Common myeloid progenitor, CD34-positive (primary cell): Measurements from ENCODE around the gene DARS1.
"Not testable (repeated sequence)": the region's sequence is repeated elsewhere in the genome, so short reads cannot be mapped to it uniquely, and the experiment has no call there.

ENCODE experiments used
- CTCF ChIA-PET: fragments of 350-600 bp; sonication (Branson Sonifier 250); formaldehyde crosslinking; loops from one replicate; lab custom pipeline; 2021; ENCODE audit warnings: antibody characterized with exemption; lab: Charles Lee
- POLR2A ChIA-PET: fragments of 350-600 bp; sonication (Branson Sonifier 250); formaldehyde crosslinking; loops from one replicate; lab custom pipeline; 2021; ENCODE audit warnings: antibody characterized with exemption; lab: Charles Lee
- DNase-seq, 3 donors: peaks; one replicate each; pipeline versions ENCODE4 v3.0.0 to v3.0.0-alpha.2; 2013
- H3K27ac ChIP-seq, 2 experiments: 1 replicate in 1 of 2; 2 replicates in 1 of 2; pipeline ENCODE4 v1.7.0; 2013; ENCODE audit warnings: inconsistent platforms in 2 of 2, low read length in 2 of 2, mild to moderate bottlenecking in 2 of 2, low read depth in 1 of 2, moderate library complexity in 1 of 2; ENCODE audit not compliant: severe bottlenecking in 2 of 2, insufficient read depth in 1 of 2, poor library complexity in 1 of 2
- H3K27me3 ChIP-seq, 5 experiments: replicated peaks in 2 of 5; 1 replicate in 3 of 5; 2 replicates in 2 of 5; pipeline versions ENCODE4 v1.6.1 to v1.7.0; 2013; ENCODE audit warnings: low read length in 4 of 5, mild to moderate bottlenecking in 2 of 5, moderate library complexity in 2 of 5, inconsistent platforms in 1 of 5; ENCODE audit not compliant: insufficient read depth in 5 of 5, control insufficient read depth in 4 of 5
- H3K36me3 ChIP-seq, 4 experiments: 1 replicate in 2 of 4; 2 replicates in 2 of 4; pipeline versions ENCODE4 v1.6.1 to v1.7.0; 2013; ENCODE audit warnings: low read length in 3 of 4, control low read depth in 1 of 4, mild to moderate bottlenecking in 1 of 4; ENCODE audit not compliant: control insufficient read depth in 4 of 4, insufficient read depth in 4 of 4
- H3K4me1 ChIP-seq, 4 experiments: 1 replicate in 3 of 4; 2 replicates in 1 of 4; pipeline versions ENCODE4 v1.6.1 to v1.7.1; 2013; ENCODE audit warnings: low read length in 3 of 4, mild to moderate bottlenecking in 3 of 4, control low read depth in 1 of 4, inconsistent platforms in 1 of 4, moderate library complexity in 1 of 4; ENCODE audit not compliant: control insufficient read depth in 4 of 4, insufficient read depth in 4 of 4; ENCODE audit errors: control extremely low read depth in 1 of 4
- H3K4me3 ChIP-seq, 7 experiments: 1 replicate in 4 of 7; 2 replicates in 3 of 7; pipeline versions ENCODE4 v1.5.1 to v1.7.0; 2013; ENCODE audit warnings: mild to moderate bottlenecking in 7 of 7, low read length in 6 of 7, moderate library complexity in 6 of 7, inconsistent platforms in 2 of 7, low read depth in 2 of 7, control low read depth in 1 of 7; ENCODE audit not compliant: insufficient read depth in 4 of 7, control insufficient read depth in 1 of 7; ENCODE audit errors: extremely low read depth in 1 of 7
- H3K9me3 ChIP-seq, 5 experiments: 1 replicate in 4 of 5; 2 replicates in 1 of 5; pipeline versions ENCODE4 v1.6.1 to v1.7.1; 2013; ENCODE audit warnings: low read length in 4 of 5, mild to moderate bottlenecking in 2 of 5, inconsistent platforms in 1 of 5, low read depth in 1 of 5, moderate library complexity in 1 of 5; ENCODE audit not compliant: control insufficient read depth in 4 of 5, insufficient read depth in 2 of 5; ENCODE audit errors: control extremely low read depth in 1 of 5
- WGBS: methylation state at CpG from one replicate; pipeline ENCODE4 v1.1.5; 2013; ENCODE audit not compliant: insufficient coverage; 5-methylcytosine and 5-hydroxymethylcytosine counted together

The DARS1 gene

DNA sequence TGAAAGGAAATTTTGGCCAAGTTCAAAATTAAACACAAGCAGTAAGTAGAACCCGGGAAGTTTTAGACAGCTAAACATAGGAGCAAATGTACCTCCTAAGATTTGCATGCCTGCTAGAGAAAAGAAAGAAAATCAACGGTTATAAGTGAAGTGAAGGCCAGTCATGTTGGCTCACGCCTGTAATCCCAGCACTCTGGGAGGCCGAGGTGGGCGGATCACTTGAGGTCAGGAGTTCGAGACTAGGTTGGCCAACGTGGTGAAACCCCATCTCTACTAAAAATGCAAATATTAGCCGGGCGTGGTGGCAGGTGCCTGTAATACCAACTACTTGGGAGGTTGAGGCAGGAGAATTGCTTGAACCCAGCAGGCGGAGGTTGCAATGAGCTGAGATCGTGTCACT is 21.0 kb downstream of the DARS1 start:
- H3K27ac ChIP-seq, H3K4me1 ChIP-seq, H3K27me3 ChIP-seq, H3K4me3 ChIP-seq, CTCF ChIA-PET, H3K9me3 ChIP-seq, DNase-seq: not testable (repeated sequence)
- WGBS, result 100% methylated on average over 4 of the region's 11 CpGs
- POLR2A ChIA-PET, result interaction anchor here (0.6 kb wide), 1 partner anchor 242 kb away, joined by 4 read pairs; no protein-coding TSS in a partner anchor
- peaks cover 7 to 21% (median 10%) of the 10 kb centered on the region in 4 experiments for H3K36me3 ChIP-seq

DNA sequence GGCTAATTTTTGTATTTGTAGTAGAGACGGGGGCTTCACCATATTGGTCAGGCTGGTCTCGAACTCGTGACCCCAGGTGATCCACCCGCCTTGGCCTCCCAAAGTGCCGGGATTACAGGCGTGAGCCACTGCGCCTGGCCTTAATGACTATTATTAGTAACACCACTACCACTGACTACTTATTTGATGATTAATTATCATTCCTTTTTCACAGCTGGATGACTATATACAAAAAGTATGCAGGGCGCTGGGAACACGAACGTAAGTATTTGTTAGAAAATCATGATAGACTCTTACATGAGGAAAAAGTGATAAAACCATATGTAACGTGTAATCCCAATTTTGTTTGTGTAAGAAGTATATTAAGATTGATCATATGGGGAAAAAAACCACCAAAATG is 21.6 kb downstream of the DARS1 start:
- POLR2A ChIA-PET, result interaction anchor here (0.6 kb wide), 1 partner anchor 243 kb away, joined by 4 read pairs; no protein-coding TSS in a partner anchor

DNA sequence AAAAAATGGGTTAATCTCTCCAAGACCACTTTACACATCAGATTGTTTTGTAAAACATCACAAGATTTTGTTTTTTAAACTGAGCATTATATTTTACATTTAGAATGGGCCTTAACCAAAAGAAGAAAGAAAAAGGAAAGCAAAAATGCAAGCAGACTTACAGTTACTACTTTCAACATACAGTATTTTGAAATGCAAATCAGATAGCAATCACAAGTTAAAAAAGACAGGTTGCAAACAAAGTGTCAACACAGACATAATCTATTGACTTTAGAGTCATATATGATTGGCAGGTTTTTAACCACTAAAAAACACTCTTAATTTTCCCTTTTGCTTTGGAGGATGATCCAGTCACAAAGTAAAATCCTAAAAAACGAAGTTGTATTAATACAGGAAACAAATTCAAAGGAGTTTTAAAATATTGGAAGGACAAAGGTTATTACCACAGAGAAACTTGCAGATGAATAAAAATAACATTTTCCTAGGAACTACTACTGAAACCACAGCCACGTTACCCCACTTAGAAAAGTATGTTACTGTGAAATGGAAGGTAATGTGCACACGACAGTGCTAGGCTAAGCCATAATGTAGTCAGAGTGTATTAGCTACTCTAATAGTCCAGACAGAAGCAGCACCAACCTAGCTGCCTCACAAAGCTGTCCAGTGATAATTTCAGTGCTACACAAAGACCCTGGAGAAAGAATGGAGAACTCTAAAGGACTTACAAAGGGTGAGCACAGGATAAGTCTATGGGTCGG is 22.9 kb downstream of the DARS1 start:
- Histone ChIP-seq H3K36me3 (peaks cover 4 to 21% (median 8%) of the 10 kb centered on the region in 4 experiments), H3K27ac (no peak overlapping the region), H3K27me3 (no peaks in the 10 kb centered on the region), H3K9me3 (no peaks in the 10 kb centered on the region), H3K4me3 (no peak overlapping the region), H3K4me1 (peaks cover 0 to 7% (median 1%) of the 10 kb centered on the region in 4 experiments)
- DNase-seq, result no peak
- 100% methylated on average over 2 of the region's 4 CpGs for WGBS
- ChIA-PET CTCF (no interaction called here), POLR2A (no interaction called here)

More for the DNA sequence above, 21.6 kb downstream of the DARS1 start:
- no peak overlapping the region for H3K4me3 ChIP-seq
- 100% methylated on average over 6 of the region's 11 CpGs for WGBS
- H3K4me1 ChIP-seq, result peaks cover 0 to 7% (median 1%) of the 10 kb centered on the region in 4 experiments
- no peaks in the 10 kb centered on the region for H3K27me3 ChIP-seq
- no peaks in the 10 kb centered on the region for H3K9me3 ChIP-seq
- DNase-seq, result no peak
- CTCF ChIA-PET, result no interaction called here
- no peak overlapping the region for H3K27ac ChIP-seq
- H3K36me3 ChIP-seq, result peaks cover 5 to 19% (median 10%) of the 10 kb centered on the region in 4 experiments

DNA sequence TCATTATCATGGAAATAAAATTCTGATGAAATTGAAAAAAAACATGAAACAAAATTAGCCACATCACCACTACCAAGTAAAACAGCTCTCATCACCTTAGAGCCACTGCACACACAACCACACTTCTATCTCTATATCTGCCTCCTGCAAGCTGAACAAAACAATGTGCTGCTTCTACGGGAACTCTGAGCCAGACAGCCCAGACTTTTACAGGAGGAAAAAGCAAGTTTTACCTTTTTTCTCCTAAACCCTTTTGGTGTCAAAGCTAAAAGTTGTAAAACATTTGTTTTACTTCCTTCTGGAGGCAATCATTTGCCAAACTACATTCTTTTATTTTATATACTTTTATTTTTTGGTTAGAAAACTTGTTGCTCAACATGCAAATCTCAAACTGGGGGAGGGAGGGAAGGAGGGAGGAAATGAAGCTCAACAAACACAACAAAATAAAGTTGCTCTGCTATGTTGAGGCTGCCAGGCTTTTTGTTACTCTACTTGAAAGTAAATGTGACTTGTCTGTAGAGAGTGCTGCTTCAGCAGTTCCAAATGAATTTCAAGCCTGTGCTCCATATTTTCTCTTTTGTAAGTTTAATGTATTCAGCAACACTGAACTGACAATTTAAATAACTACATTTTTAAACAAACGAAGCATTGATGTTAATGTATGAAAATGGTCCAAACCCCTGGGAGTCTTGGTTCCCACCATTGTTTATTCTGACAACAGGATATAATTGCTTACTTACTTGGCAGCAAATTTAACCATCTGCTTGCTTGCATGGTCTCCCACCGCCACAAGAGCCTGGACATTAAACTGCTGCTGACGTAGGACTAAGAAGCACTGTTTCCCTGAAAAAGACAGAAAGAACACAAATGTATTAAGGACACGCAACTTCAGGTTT is 24.5 kb downstream of the DARS1 start:
- POLR2A ChIA-PET, result interaction anchor here (0.7 kb wide), 1 partner anchor 25 kb away, joined by 4 read pairs; no protein-coding TSS in a partner anchor
- no peaks in the 10 kb centered on the region for H3K27me3 ChIP-seq
- H3K4me1 ChIP-seq, result peaks cover 0 to 7% (median 1%) of the 10 kb centered on the region in 4 experiments
- peak overlapping the region in 1 of 2 experiments; percentile 43 for H3K27ac ChIP-seq
- CTCF ChIA-PET, result no interaction called here
- no peaks in the 10 kb centered on the region for H3K9me3 ChIP-seq
- no peak overlapping the region for H3K4me3 ChIP-seq
- WGBS, result 90% methylated on average over 4 of the region's 5 CpGs
- DNase-seq, result no peak
- peaks cover 5 to 29% (median 10%) of the 10 kb centered on the region in 4 experiments for H3K36me3 ChIP-seq

DNA sequence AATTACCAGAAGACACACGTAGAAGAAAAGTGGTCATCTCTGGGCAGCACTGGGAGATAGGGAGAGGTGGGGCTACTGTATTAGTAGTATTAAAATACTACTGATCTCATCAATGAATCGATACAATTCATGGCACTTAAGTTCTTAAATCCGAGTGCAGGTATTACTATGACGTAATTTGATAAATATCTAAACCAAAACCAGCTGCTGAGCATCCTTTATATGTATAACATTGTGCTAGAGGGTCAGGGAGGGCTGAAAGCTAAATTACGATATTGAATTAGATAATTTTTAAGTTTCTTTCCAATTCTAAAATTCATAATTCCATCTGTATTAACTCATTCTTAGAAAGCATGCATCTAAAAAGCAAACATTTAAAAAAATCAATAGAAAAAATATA is 25.3 kb downstream of the DARS1 start:
- ChIA-PET POLR2A (interaction anchor here (0.7 kb wide), 1 partner anchor 24 kb away, joined by 4 read pairs; no protein-coding TSS in a partner anchor), CTCF (no interaction called here)
- no CpG with 5 or more reads among the region's 5 CpGs for WGBS
- Histone ChIP-seq H3K4me1 (peaks cover 0 to 7% (median 1%) of the 10 kb centered on the region in 4 experiments), H3K4me3 (no peak overlapping the region), H3K27ac (no peak overlapping the region), H3K27me3 (no peaks in the 10 kb centered on the region), H3K9me3 (no peaks in the 10 kb centered on the region), H3K36me3 (peaks cover 5 to 32% (median 10%) of the 10 kb centered on the region in 4 experiments)
- DNase-seq, result no peak

DNA sequence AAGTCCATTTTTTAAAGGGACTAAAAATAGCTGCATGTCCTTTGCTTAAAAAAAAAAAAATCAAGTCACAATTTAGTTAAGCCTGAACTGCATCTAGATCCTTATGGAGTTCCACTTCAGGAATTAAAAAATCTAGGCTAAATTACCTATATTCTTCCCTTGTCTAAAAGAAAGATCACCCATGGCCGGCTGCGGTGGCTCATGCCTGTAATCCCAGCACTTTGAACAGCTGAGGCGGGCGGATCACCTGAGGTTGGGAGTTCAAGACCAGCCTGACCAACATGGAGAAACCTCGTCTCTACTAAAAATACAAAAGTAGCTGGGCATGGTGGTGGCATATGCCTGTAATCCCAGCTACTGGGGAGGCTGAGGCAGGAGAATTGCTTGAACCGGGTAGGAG is 26.5 kb downstream of the DARS1 start:
- H3K36me3 ChIP-seq, result peaks cover 5 to 37% (median 10%) of the 10 kb centered on the region in 4 experiments
- H3K4me1 ChIP-seq, H3K27me3 ChIP-seq, DNase-seq, H3K27ac ChIP-seq, H3K4me3 ChIP-seq, POLR2A ChIA-PET, H3K9me3 ChIP-seq: not testable (repeated sequence)
- CTCF ChIA-PET, result interaction anchor here (1.0 to 1.1 kb wide), 2 partner anchors 9 to 21 kb away, joined by 3 read pairs; no protein-coding TSS in a partner anchor
- 100% methylated on average over 1 of the region's 6 CpGs for WGBS
